ENCODE data around the gene ROBO1. TPM values are rescaled to one million over a fixed set of nuclear protein-coding genes. Genes with fewer than 3 reads are reported as not detected.

ROBO1 gene
- total RNA-seq, 1 donor from 2014 or later = 31.7 TPM

GRCh38 chr3:78613421-78613879 is 1154.3 kb downstream of the ROBO1 start:
- no peaks in the 10 kb centered on the region for H3K27me3 ChIP-seq (ENCODE audit: control insufficient read depth, insufficient read depth, low read length)
- TF ChIP-seq CTCF (IDR thresholded peaks at IDR 0.05; ENCODE audit: insufficient read depth, low read length, poor library complexity, severe bottlenecking) = no peak
- no peak for DNase-seq (ENCODE audit: low read depth)
- H3K36me3 ChIP-seq (ENCODE audit: control insufficient read depth, insufficient read depth, low read length) = peaks cover 1% of the 10 kb centered on the region
- no peak overlapping the region for H3K4me3 ChIP-seq (ENCODE audit: low read depth, low read length)

GRCh38 chr3:78611278-78611677 is 1156.5 kb downstream of the ROBO1 start:
- TF ChIP-seq CTCF (IDR thresholded peaks at IDR 0.05; ENCODE audit: insufficient read depth, low read length, poor library complexity, severe bottlenecking) = no peak
- no peak overlapping the region for H3K4me3 ChIP-seq (ENCODE audit: low read depth, low read length)

GRCh38 chr3:78610462-78611125 is 1157.2 kb downstream of the ROBO1 start:
- H3K36me3 ChIP-seq (ENCODE audit: control insufficient read depth, insufficient read depth, low read length) = no peaks in the 10 kb centered on the region
- no peak for TF ChIP-seq CTCF (IDR thresholded peaks at IDR 0.05; ENCODE audit: insufficient read depth, low read length, poor library complexity, severe bottlenecking)
- no peaks in the 10 kb centered on the region for H3K27me3 ChIP-seq (ENCODE audit: control insufficient read depth, insufficient read depth, low read length)
- H3K4me3 ChIP-seq (ENCODE audit: low read depth, low read length) = no peak overlapping the region
- no peak for DNase-seq (ENCODE audit: low read depth)

More at GRCh38 chr3:78611278-78611677, 1156.5 kb downstream of the ROBO1 start:
- Histone ChIP-seq H3K36me3 (ENCODE audit: control insufficient read depth, insufficient read depth, low read length) (no peaks in the 10 kb centered on the region), H3K27me3 (ENCODE audit: control insufficient read depth, insufficient read depth, low read length) (no peaks in the 10 kb centered on the region)
- DNase-seq (ENCODE audit: low read depth) = no peak

- Histone ChIP-seq H3K27me3 (ENCODE audit: control insufficient read depth, insufficient read depth, low read length) (no peaks in the 10 kb centered on the region), H3K36me3 (ENCODE audit: control insufficient read depth, insufficient read depth, low read length) (no peaks in the 10 kb centered on the region), H3K4me3 (ENCODE audit: low read depth, low read length) (no peak overlapping the region)
- DNase-seq (ENCODE audit: low read depth) = no peak
- no peak for TF ChIP-seq CTCF (IDR thresholded peaks at IDR 0.05; ENCODE audit: insufficient read depth, low read length, poor library complexity, severe bottlenecking)
Observed at GRCh38 chr3:78606756-78607155, 1161.0 kb downstream of the ROBO1 start.

- no peak for DNase-seq (ENCODE audit: low read depth)
- no peaks in the 10 kb centered on the region for H3K36me3 ChIP-seq (ENCODE audit: control insufficient read depth, insufficient read depth, low read length)
Observed at GRCh38 chr3:78605178-78605577, 1162.6 kb downstream of the ROBO1 start.

More at GRCh38 chr3:78605178-78605577, 1162.6 kb downstream of the ROBO1 start:
- Histone ChIP-seq H3K4me3 (ENCODE audit: low read depth, low read length) (no peak overlapping the region), H3K27me3 (ENCODE audit: control insufficient read depth, insufficient read depth, low read length) (no peaks in the 10 kb centered on the region)
- TF ChIP-seq CTCF (IDR thresholded peaks at IDR 0.05; ENCODE audit: insufficient read depth, low read length, poor library complexity, severe bottlenecking) = no peak
